Stimulated activated naive B cell treated with anti-CD40 and anti-IgM and Interleukin-4, amounts not matched to agents 10 μg/mL and 1 μg/mL and 100 μg/mL, for 72 hours (primary cell): Measurements from ENCODE around the gene OSER1.

ENCODE experiments used
- ATAC-seq, 2 donors: fragments of 150-1000 bp; cut with Tn5 transposase; replicated peaks; 2 replicates each; pipeline ENCODE4 v1.10.0; 2021; ENCODE audit warnings: moderate library complexity in 1 of 2
- DNase-seq: peaks from one replicate; pipeline ENCODE4 v3.0.0; 2021
- H3K27ac Mint-ChIP-seq: one replicate; pipeline ENCODE4 v1.8.0; 2022; ENCODE audit warnings: mild to moderate bottlenecking, mixed read lengths
- H3K27me3 Mint-ChIP-seq, 2 donors: one replicate each; pipeline ENCODE4 v1.8.0; 2022; ENCODE audit warnings: mixed read lengths in 2 of 2
- H3K36me3 Mint-ChIP-seq, 2 donors: one replicate each; pipeline ENCODE4 v1.8.0; 2022; ENCODE audit warnings: mixed read lengths in 2 of 2, mild to moderate bottlenecking in 1 of 2
- H3K4me1 Mint-ChIP-seq, 2 donors: one replicate each; pipeline ENCODE4 v1.8.0; 2022; ENCODE audit warnings: mixed read lengths in 2 of 2, mild to moderate bottlenecking in 1 of 2
- H3K4me3 Mint-ChIP-seq, 2 donors: one replicate each; pipeline ENCODE4 v1.8.0; 2022; ENCODE audit warnings: mild to moderate bottlenecking in 2 of 2, mixed read lengths in 2 of 2, moderate library complexity in 1 of 2
- H3K9me3 Mint-ChIP-seq, 2 donors: one replicate each; pipeline ENCODE4 v1.8.0; 2022; ENCODE audit warnings: mixed read lengths in 2 of 2, mild to moderate bottlenecking in 1 of 2

OSER1 gene

DNA sequence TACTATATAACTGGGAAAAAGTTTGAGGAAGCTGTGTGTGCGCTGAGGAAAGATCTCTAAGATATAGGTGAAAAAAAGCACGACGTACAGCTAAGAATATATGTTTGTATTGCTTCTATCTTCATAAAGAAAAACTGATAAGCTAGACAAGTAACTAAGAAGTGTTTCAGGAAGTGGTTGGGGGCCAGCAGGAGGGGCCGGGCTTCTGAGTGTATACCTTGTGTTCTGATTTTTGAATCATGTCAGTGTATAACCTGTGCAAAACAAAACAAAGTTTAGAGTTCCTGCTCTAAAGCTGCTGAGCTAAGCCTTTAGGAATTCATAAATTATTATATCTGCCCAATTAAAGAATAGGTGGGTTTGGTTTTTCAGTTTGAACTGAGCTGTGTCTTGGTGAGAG, 7.9 kb upstream of the OSER1 start:
- Mint-ChIP-seq H3K4me1 (peaks cover 21 to 35% of the 10 kb centered on the region in 2 donors), H3K27me3 (no peaks in the 10 kb centered on the region), H3K36me3 (peaks cover 4 to 15% of the 10 kb centered on the region in 2 donors), H3K9me3 (no peaks in the 10 kb centered on the region), H3K27ac (no peak overlapping the region), H3K4me3 (no peak overlapping the region)
- ATAC-seq (no peak), DNase-seq (no peak)

DNA sequence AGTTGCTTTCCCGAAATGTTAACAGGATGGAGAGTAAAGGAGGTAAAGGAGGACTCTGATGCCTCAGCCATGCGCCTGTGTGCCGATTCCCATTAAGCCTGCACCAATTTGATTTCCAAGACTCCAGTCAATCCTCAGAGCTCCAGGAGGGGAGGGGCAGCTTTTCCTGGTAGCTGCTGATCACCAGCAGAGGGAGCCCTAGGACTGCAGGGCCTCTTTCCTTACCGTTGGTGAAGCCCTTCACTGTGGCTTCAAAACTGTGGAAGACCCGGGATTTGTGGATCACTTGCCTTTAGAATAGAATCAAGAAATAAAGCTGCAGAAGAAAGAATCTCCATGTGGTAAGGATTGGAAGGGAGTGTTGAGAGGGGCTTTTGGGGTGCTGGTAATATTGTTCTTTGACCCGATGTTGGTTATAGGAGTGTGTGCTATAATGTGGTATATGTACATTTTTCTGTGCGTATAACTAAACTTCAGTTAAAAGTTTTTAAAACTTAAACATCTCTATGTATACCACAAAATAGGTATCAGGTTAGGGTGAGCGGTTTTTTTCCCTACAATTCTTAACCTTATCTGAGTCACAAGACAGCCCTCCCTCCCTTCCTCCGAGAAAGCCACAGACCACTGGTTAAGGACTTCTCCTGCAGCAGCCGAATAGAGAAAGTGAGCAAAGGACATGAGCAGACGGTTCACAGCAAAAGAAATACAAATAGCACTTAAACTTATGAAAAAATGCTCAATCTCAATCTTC, 6.9 kb upstream of the OSER1 start:
- DNase-seq (no peak), ATAC-seq (peak; percentile 49 to 61)
- H3K36me3 Mint-ChIP-seq = peaks cover 4 to 15% of the 10 kb centered on the region in 2 donors
- peak overlapping the region; percentile 51 to 66 for H3K4me3 Mint-ChIP-seq
- no peaks in the 10 kb centered on the region for H3K27me3 Mint-ChIP-seq
- H3K27ac Mint-ChIP-seq = no peak overlapping the region
- H3K4me1 Mint-ChIP-seq = peaks cover 21 to 35% of the 10 kb centered on the region in 2 donors
- no peaks in the 10 kb centered on the region for H3K9me3 Mint-ChIP-seq

DNA sequence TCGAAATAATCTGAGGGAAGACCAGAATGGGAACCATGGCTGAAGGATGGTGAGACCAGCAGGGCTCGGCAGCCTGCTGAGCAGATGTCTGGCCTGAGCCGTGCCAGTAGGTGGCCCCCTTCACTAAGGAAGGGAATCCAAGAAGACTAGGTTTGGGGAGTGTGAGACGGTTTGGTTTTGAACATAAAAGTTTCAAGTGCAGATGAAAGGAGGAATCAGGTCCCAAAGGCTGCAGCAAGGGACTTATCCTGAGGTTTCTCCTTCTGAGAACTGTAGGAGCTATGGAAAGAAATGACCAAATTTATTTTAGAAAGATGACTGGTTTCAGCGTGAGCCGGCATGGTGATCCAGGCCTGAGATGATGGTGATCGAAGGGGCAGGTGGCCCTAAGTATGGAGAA, 4.6 kb upstream of the OSER1 start:
- Mint-ChIP-seq H3K9me3 (no peaks in the 10 kb centered on the region), H3K27ac (peak overlapping the region; percentile 33), H3K4me1 (peaks cover 26 to 48% of the 10 kb centered on the region in 2 donors), H3K36me3 (peaks cover 2 to 10% of the 10 kb centered on the region in 2 donors), H3K4me3 (no peak overlapping the region), H3K27me3 (no peaks in the 10 kb centered on the region)
- ATAC-seq = peak; percentile 22 to 30
- peak; percentile 58 for DNase-seq

DNA sequence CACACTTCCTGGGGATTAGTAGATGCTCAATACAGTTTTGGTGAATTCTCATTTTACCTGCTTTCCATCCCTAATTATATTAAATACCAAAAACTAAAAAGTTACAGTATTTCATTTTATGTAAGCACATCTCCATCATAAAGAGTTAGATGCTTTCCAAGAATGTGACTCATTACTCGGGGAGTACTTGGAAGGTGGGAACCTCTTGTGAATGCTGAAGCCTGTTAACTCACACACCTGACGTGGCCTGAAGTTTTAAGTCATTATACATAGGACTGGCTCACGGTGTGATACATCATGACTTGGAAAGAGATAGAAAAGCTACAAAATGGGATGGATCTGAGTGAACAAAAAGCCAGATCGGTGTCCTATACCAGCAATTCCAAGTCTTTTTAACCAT, 2.2 kb upstream of the OSER1 start:
- Mint-ChIP-seq H3K36me3 (peaks cover 2 to 10% of the 10 kb centered on the region in 2 donors), H3K27ac (no peak overlapping the region), H3K4me1 (peaks cover 30 to 48% of the 10 kb centered on the region in 2 donors), H3K9me3 (no peaks in the 10 kb centered on the region), H3K27me3 (no peaks in the 10 kb centered on the region), H3K4me3 (no peak overlapping the region)
- DNase-seq = no peak
- ATAC-seq = no peak

DNA sequence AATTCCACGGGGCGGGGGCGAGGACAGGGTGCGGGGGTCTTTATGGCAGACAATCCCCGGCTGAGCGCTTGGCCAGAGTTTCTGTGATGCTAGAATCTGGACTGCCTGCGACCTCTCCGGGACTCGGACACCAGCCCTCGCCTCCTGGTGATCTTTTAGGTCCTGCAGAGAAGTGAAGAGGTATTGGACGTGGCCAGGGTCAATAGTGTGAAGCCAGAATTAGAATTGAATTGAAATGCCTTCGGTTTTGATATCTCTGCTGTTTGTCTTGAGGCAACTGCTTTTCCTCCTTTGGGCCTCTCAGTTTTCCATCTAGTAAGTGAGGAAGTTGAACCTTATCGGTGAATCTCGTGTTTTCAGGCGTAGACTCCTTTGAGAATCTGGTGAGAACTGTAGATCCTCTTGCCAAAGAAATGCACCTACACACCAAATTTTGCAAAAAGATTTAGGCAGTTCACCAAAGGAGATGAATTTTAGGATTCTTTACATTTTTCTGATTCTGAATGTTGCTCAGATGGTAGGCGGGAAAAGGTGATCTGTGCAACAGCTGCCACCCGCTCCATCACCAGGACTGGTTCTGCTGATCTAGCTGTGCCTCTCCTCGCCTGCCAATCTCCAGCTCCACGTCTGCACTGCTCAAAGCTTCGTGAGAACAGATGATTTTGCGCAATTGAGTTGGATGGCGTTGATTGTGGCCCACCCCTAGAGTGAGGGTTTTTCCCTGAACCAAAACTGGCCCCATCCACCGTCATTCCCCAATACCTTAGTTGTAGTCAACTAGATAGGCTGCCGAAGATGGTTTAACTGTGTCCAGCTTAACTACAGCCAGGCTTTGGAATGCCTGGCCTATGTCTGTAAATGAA, 837 bp upstream of the OSER1 start:
- Mint-ChIP-seq H3K4me1 (peaks cover 35 to 54% of the 10 kb centered on the region in 2 donors), H3K27me3 (no peaks in the 10 kb centered on the region), H3K36me3 (peaks cover 3 to 11% of the 10 kb centered on the region in 2 donors), H3K9me3 (no peaks in the 10 kb centered on the region), H3K27ac (peak overlapping the region; percentile 97), H3K4me3 (peak overlapping the region; percentile 98)
- DNase-seq (no peak), ATAC-seq (no peak)

DNA sequence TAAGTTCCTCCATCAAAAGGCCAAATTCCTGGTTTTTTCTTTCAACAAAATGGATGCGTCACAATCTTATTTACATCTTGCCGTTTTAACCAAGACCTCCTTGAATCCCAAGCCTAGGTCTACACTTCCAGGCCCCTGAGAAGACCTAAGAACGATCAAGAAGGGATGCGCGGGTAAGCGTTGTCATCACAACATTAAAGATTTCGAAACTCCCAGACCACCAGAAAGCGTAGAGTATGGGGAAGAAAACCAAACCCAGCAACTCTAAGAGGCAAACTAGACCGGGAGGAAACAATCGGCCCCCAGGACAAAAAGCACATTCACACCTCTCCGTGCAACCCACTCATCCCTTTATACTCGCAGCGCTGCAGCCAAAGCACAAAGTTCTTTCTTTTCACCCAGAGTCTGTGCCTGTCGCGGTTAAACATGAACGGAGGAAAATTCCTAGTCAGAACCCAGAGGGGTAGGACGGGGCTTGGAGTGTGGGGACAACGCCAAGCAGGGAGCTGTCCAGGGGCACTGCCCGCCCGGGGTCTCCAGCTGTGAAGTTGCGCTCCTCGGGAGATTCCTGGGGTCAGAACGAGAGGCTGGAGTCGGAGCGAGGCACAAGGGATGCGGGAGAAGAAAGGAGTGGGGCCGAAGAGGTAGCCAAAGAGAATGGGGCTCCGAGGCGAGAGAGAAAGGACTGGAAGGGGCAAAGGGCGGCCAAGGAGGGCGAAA, 725 bp downstream of the OSER1 start:
- DNase-seq (no peak), ATAC-seq (no peak)
- Mint-ChIP-seq H3K36me3 (peaks cover 4 to 7% of the 10 kb centered on the region in 2 donors), H3K9me3 (no peaks in the 10 kb centered on the region), H3K27me3 (no peaks in the 10 kb centered on the region), H3K27ac (peak overlapping the region; percentile 97), H3K4me3 (peak overlapping the region; percentile 98), H3K4me1 (peaks cover 27 to 54% of the 10 kb centered on the region in 2 donors)

DNA sequence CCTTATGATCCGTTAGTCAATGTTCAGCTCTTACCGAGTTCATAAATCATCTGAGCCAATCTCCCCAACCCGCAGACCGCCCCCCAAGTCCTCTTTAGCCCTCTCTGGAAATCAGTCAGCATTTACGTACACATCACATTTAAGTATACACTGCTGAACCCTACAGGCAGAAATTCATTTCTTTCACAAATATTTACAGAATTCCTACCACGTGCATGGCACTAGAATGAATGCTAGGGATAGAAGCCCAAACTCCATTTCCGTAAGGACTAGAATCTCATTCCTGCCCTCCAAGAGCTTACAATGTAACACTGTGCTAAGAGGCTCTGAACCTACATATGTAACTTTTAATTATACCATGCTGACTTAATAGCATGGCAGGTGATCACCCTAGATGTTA, 1.8 kb downstream of the OSER1 start:
- H3K4me1 Mint-ChIP-seq = peaks cover 29 to 59% of the 10 kb centered on the region in 2 donors
- no peak for DNase-seq

DNA sequence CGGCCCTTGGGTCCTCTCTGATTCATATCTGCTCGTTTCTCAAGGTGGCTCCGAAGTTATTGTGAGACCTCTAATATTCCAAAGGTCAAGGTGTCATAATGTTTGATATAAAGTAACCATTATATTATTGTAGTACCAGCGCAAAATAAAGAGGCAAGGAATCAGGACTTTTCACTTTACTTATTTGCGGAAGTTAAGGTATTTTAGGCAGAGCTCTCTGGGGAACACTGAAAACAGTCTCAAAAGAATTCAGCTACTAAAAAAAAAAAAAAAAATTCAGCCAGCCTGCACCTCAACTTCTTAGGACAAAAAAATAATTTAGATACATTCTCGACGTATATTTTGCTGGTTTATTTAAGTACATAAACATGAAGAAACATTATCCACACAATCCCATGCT, 2.4 kb downstream of the OSER1 start:
- ATAC-seq = no peak
- Mint-ChIP-seq H3K27me3 (no peaks in the 10 kb centered on the region), H3K4me1 (peaks cover 31 to 59% of the 10 kb centered on the region in 2 donors), H3K27ac (peak overlapping the region; percentile 97), H3K9me3 (no peaks in the 10 kb centered on the region), H3K4me3 (peak overlapping the region; percentile 98), H3K36me3 (peaks cover 4 to 10% of the 10 kb centered on the region in 2 donors)
- DNase-seq = no peak

More for the DNA sequence above, 1.8 kb downstream of the OSER1 start:
- no peaks in the 10 kb centered on the region for H3K27me3 Mint-ChIP-seq
- ATAC-seq = no peak
- peaks cover 4 to 7% of the 10 kb centered on the region in 2 donors for H3K36me3 Mint-ChIP-seq
- H3K9me3 Mint-ChIP-seq = no peaks in the 10 kb centered on the region
- peak overlapping the region; percentile 97 for H3K27ac Mint-ChIP-seq
- H3K4me3 Mint-ChIP-seq = peak overlapping the region; percentile 98

DNA sequence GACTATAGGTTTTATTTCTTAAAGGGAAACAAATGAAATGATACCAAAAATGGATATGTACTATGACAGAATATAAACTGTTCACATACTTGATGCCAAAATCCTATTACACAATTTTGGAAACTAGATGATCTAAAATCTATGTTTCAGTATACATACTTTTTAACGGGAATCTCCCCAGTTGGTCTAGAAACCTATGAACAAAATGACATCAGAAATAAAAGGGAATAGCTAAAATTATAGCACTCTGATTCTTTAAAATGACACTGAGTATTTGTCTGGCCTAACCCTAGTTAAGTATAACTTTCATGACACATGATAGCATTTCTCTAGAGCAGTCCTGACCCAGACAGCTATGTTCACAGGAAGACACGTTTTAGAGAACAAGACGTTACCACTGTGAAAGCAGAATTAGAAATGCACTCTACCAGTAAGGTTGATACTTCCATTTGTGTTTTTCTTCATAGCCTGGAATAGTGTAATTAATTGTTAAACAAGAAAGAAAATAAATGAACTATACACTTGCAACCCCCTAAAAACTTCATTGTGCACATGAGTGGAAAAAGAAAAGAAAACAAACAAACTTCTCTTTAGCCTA, 3.3 kb downstream of the OSER1 start:
- ATAC-seq (no peak), DNase-seq (no peak)
- peak overlapping the region; percentile 62 to 63 for H3K4me3 Mint-ChIP-seq
- peak overlapping the region; percentile 37 for H3K27ac Mint-ChIP-seq
- peaks cover 31 to 59% of the 10 kb centered on the region in 2 donors for H3K4me1 Mint-ChIP-seq
- no peaks in the 10 kb centered on the region for H3K27me3 Mint-ChIP-seq
- H3K9me3 Mint-ChIP-seq = no peaks in the 10 kb centered on the region
- H3K36me3 Mint-ChIP-seq = peaks cover 8 to 14% of the 10 kb centered on the region in 2 donors

DNA sequence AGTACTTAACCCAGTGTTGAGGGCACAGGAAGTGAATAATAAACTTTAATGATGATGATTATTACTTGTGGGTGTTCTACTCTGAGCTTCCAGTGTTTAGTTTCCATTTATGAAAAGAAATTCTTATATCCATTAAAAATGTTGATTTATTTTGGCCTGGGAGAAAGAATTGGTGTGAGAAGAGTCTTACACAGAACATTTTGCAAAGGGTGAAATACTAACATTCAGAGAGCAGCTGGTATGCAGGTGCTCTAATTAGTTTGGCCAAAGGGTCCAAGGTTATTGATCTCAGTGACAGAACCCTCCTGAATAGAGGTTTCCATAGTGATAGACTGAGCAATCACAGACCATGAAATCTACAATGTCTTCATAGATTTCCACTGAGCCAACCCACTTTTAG, 4.4 kb downstream of the OSER1 start:
- no peaks in the 10 kb centered on the region for H3K27me3 Mint-ChIP-seq
- H3K4me1 Mint-ChIP-seq = peaks cover 29 to 59% of the 10 kb centered on the region in 2 donors
- H3K27ac Mint-ChIP-seq = no peak overlapping the region
- DNase-seq = no peak
- no peak for ATAC-seq
- H3K9me3 Mint-ChIP-seq = no peaks in the 10 kb centered on the region
- peaks cover 16 to 24% of the 10 kb centered on the region in 2 donors for H3K36me3 Mint-ChIP-seq
- peak overlapping the region in 1 of 2 donors; percentile 16 for H3K4me3 Mint-ChIP-seq

DNA sequence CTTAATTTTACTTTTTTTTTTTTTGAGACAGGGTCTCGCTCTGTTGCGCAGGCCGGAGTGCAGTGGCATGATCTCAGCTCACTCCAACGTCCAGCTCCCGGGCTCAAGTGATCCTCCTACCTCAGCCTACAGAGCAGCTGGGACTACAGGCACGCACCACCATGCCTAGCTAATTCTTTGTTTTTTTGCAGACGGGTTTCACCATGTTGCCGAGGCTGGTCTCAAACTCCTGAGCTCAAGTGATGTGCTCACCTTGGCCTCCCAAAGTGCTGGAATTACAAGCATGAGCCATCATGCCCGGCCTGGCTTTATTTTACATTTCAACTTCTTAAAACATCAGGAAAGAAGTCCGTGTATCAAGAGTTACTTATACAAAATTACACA, 5.7 kb downstream of the OSER1 start:
- ATAC-seq = no peak
- no peak overlapping the region for H3K27ac Mint-ChIP-seq
- peaks cover 21 to 36% of the 10 kb centered on the region in 2 donors for H3K36me3 Mint-ChIP-seq

DNA sequence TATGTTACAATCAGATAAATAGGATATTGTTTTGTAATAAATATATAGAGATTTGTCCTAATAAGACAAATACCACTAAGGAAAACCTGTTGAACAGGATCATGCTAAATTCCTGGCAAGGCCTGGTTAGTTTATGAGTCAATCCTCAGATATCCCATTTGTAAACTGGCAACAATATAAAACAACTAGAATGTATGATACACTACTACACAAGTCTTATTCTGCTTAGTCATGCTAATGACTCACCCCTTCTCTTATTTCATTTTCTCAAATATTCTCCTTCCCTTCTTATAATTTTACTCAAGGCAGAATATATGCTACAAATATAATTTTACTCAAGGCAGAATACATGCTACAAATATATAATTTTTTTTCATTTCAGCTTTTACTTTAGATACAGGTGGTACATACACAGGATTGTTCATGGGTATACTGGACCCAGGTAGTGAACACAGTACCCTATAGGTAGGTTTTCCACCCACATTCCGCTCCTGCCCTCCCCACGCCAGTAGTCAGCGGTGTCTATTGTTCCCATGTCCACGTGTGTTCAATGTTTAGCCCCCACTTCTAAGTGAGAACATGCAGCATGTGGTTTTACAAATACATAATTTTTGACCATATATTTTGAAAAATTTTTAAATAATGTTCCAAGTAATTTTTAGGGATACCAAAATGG, 6.3 kb downstream of the OSER1 start:
- no peak for DNase-seq
- Mint-ChIP-seq H3K4me1 (peaks cover 30 to 62% of the 10 kb centered on the region in 2 donors), H3K9me3 (no peaks in the 10 kb centered on the region), H3K27ac (peak overlapping the region; percentile 31), H3K4me3 (no peak overlapping the region), H3K27me3 (no peaks in the 10 kb centered on the region), H3K36me3 (peaks cover 25 to 41% of the 10 kb centered on the region in 2 donors)
- no peak for ATAC-seq

More for the DNA sequence above, 5.7 kb downstream of the OSER1 start:
- Mint-ChIP-seq H3K9me3 (no peaks in the 10 kb centered on the region), H3K4me1 (peaks cover 32 to 62% of the 10 kb centered on the region in 2 donors), H3K4me3 (no peak overlapping the region), H3K27me3 (no peaks in the 10 kb centered on the region)
- no peak for DNase-seq

DNA sequence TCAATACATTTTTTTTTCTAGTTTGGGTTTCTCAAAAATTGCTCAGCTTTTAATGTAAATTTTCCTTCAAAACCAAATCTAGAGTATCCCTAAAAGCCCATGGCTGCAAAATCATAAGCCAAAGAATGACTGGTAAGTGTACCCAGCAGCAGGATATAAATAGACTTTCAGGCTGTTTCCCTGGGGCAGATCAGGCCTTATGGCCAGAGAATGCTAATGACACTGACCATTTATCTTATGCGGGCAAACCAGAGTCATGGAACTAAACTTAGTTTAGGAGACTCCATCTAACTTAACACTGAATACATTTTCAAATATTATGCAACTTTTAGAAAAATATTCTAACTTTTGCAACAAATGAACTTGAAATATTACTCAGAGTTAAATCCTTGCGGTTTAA, 7.4 kb downstream of the OSER1 start:
- ATAC-seq = no peak
- H3K27ac Mint-ChIP-seq = no peak overlapping the region
- H3K27me3 Mint-ChIP-seq = no peaks in the 10 kb centered on the region
- no peak overlapping the region for H3K4me3 Mint-ChIP-seq
- no peaks in the 10 kb centered on the region for H3K9me3 Mint-ChIP-seq
- DNase-seq = no peak
- H3K36me3 Mint-ChIP-seq = peaks cover 31 to 46% of the 10 kb centered on the region in 2 donors
- H3K4me1 Mint-ChIP-seq = peaks cover 23 to 54% of the 10 kb centered on the region in 2 donors
